WTC11 (cell line): ENCODE data around the gene FITM1.

Source experiments
- ATF2 ChIP-seq: sonication (generic); formaldehyde crosslinking; IDR thresholded peaks from 2 replicates; pipeline ENCODE4 v1.8.1; 2022; ENCODE audit warnings: low read depth, missing genetic modification reagents, borderline replicate concordance
- CTCF ChIP-seq: fragments of 200-600 bp; IDR thresholded peaks from 2 replicates; pipeline ENCODE4 v1.8.0; 2022; ENCODE audit warnings: antibody characterized with exemption
- USF2 ChIP-seq: sonication (generic); formaldehyde crosslinking; IDR thresholded peaks from 2 replicates; pipeline ENCODE4 v1.8.1; 2023; ENCODE audit warnings: mild to moderate bottlenecking, missing genetic modification reagents, moderate library complexity

GRCh38 chr14:24156840-24157239, 26.4 kb downstream of the FITM1 start:
- TF ChIP-seq ATF2 = no peak
- TF ChIP-seq CTCF = no peak
- no peak for TF ChIP-seq USF2 (CRISPR knock-in tag)
